Heart right ventricle (tissue), 16 donors: Measurements from ENCODE around the gene TNFRSF21. TPM values are rescaled to one million over a fixed set of nuclear protein-coding genes. Genes with fewer than 3 reads are reported as not detected.

Experiments used
- ATAC-seq, 8 donors: fragments of 200-7000 bp; cut with Tn5 transposase; one replicate each; pipeline ENCODE4 v1.9.1; 2020; ENCODE audit warnings: mild to moderate bottlenecking in 8 of 8, moderate library complexity in 8 of 8, moderate number of reproducible peaks in 1 of 8
- DNase-seq, 2 donors: peaks; one replicate each; pipeline ENCODE4 v3.0.0-alpha.2; 2020
- H3K27ac ChIP-seq, 10 donors: fragments of 200-600 bp; sonication (generic) in 2 of 10; one replicate each; pipeline versions ENCODE4 v1.5.0 to v1.8.0; 2020 to 2022; ENCODE audit warnings: mild to moderate bottlenecking in 3 of 10
- H3K27me3 ChIP-seq, 7 donors: fragments of 200-600 bp; one replicate each; pipeline ENCODE4 v1.8.0; 2021 to 2022; ENCODE audit warnings: mild to moderate bottlenecking in 2 of 7
- H3K36me3 ChIP-seq, 9 donors: fragments of 200-600 bp; sonication (generic) in 1 of 9; one replicate each; pipeline versions ENCODE4 v1.5.0 to v1.8.0; 2020 to 2022; ENCODE audit warnings: mild to moderate bottlenecking in 2 of 9
- H3K4me1 ChIP-seq, 9 donors: fragments of 200-600 bp; sonication (generic) in 1 of 9; one replicate each; pipeline versions ENCODE4 v1.5.0 to v1.8.0; 2020 to 2022; ENCODE audit warnings: mild to moderate bottlenecking in 4 of 9
- H3K4me3 ChIP-seq, 10 donors: fragments of 200-600 bp; sonication (generic) in 2 of 10; one replicate each; pipeline versions ENCODE4 v1.5.0 to v1.8.0; 2020 to 2022; ENCODE audit warnings: mild to moderate bottlenecking in 7 of 10, moderate library complexity in 2 of 10
- H3K9me3 ChIP-seq, 11 donors: fragments of 200-600 bp in 10 of 11; sonication (generic) in 2 of 11; one replicate each; pipeline versions ENCODE4 v1.5.0 to v1.8.0; 2013 to 2022; ENCODE audit warnings: mild to moderate bottlenecking in 2 of 11, control low read depth in 1 of 11, moderate library complexity in 1 of 11
- WGBS, 2 donors: extraction: QIAGEN DNeasy Blood & Tissue Kit; methylation state at CpG; one replicate each; pipeline ENCODE4 v1.1.7; 2013; ENCODE audit warnings: inconsistent platforms in 1 of 2; 5-methylcytosine and 5-hydroxymethylcytosine counted together
- intact Hi-C, 10 donors: fragments of 100-400 bp; cut with DNase I; formaldehyde crosslinking; loops; one replicate each; pipeline versions ENCODE4 v1.11.1 to v1.14.2; 2022
- polyA plus RNA-seq, 2 donors: library from polyadenylated mRNA; stranded (reverse); fragments of 200-250 nt; gene quantifications; one replicate each; pipeline ENCODE4 v1.2.3, GENCODE V29; 2013
- total RNA-seq, 10 donors: library from RNA; stranded (reverse); fragmentation: NEBNext Ultra II Directional in 3 of 10; extraction: Animal tissue kit (Norgen Biotek cat#: 25700) in 3 of 10; gene quantifications; one replicate each; pipeline versions ENCODE4 v1.2.1 to v1.2.4, GENCODE V29; 2021 to 2023
- TF ChIP-seq, protein P1 (sequence below), 9 donors: fragments of 200-600 bp; sonication (generic) in 2 of 9; IDR thresholded peaks; one replicate each; pipeline versions ENCODE4 v1.5.0 to v1.8.0; 2021 to 2022; ENCODE audit warnings: antibody characterized with exemption in 9 of 9, mild to moderate bottlenecking in 5 of 9, moderate library complexity in 1 of 9
- donor health status: Arrhythmogenic right ventricular cardiomyopathy.
- donor health status: ischemic (EF 13 %, LVEDD 7.1; RV severe dilation, severe dysfunction).
- donor health status: healthy with polysubstance abuse.
- donor health status: DM: no; HTN: yes; CAD: no.
- donor health status: DM: no; HTN: no; CAD: no.
- donor health status: ischemic (EF 25% LVEDD 6.9; RV normal size, moderate dysfunction).
- donor health status: ischemic (EF 25% LVEDD 5.7; RV mildly dilated, moderate dysfunction).
- donor health status: healthy.
- donor health status: DM: yes; HTN: yes; CAD: no.
- donor health status: Ischemic cardiomyopathy.
- donor health status: ischemic (EF 35%, LVEDD 5.7; RV mildly dilated, moderate dysfunction).
- donor health status: nonischemic (EF 11% LVEDD 7.7; RV severe dilation, severe dysfunction).
- donor health status: DM: yes; HTN: yes; CAD: no.
- donor health status: PGD.
- donor health status: ischemic (EF 29% LVEDD 5.4; RV normal size, mild dysfunction).
- donor health status: nonischemic (EF 23%, LVEDD 6.1; RV moderate dilation, normal function).

The TNFRSF21 gene
- total and polyA plus RNA-seq, 12 donors, result 3.8 to 12.8 (median 6.0) TPM

DNA sequence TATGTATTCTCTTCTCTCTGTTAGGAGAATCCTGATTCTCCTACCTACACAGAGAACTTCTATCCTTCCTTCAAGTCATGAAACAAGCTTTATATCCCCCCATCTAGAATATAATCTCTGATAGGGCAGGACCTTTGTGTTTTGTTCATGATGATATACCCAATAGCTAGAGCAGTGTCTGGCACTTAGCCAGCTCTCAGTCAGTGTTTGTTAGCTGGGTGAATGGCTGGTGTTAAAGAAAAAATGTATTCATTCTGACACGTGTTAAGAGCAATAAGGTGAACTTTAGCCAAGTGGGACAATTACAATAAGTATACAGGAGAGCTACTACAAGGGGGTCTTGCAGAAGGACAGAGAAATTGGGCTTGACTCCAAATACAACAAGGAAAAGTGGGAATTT, 34.3 kb upstream of the TNFRSF21 start:
- Histone ChIP-seq H3K4me3 (no peak overlapping the region), H3K9me3 (no peaks in the 10 kb centered on the region), H3K36me3 (no peaks in the 10 kb centered on the region), H3K27me3 (peaks cover 0 to 6% (median 0%) of the 10 kb centered on the region in 7 donors), H3K27ac (no peak overlapping the region), H3K4me1 (no peaks in the 10 kb centered on the region)
- DNase-seq, result no peak
- WGBS, 2 donors, result 17 to 20% methylated on average over 1 of the region's 1 CpG
- no peak for ATAC-seq
- TF ChIP-seq, protein P1, sequence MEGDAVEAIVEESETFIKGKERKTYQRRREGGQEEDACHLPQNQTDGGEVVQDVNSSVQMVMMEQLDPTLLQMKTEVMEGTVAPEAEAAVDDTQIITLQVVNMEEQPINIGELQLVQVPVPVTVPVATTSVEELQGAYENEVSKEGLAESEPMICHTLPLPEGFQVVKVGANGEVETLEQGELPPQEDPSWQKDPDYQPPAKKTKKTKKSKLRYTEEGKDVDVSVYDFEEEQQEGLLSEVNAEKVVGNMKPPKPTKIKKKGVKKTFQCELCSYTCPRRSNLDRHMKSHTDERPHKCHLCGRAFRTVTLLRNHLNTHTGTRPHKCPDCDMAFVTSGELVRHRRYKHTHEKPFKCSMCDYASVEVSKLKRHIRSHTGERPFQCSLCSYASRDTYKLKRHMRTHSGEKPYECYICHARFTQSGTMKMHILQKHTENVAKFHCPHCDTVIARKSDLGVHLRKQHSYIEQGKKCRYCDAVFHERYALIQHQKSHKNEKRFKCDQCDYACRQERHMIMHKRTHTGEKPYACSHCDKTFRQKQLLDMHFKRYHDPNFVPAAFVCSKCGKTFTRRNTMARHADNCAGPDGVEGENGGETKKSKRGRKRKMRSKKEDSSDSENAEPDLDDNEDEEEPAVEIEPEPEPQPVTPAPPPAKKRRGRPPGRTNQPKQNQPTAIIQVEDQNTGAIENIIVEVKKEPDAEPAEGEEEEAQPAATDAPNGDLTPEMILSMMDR (IDR thresholded peaks at IDR 0.05), result no peak
- intact Hi-C loops, result no loop called here

DNA sequence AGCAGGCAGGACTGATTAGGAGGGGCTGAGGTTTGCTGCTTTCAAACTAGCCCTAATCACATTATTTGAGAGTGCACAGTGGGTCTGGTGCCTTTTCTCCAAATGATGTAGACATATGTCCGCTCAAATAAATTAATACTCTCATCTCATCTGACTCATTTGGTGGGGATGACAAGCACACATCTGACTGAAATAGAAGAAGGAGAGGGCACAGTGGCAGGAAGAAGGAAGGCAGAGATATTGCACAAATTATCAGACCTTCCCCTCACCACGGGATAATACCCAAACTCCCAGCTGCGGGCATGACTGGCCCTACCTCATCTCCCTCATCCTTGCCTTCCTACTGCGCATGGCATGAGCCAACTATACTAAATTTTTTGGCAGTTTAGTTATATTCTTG, 33.9 kb upstream of the TNFRSF21 start:
- intact Hi-C loops, result no loop called here
- ATAC-seq, result no peak
- Histone ChIP-seq H3K9me3 (no peaks in the 10 kb centered on the region), H3K27ac (no peak overlapping the region), H3K4me3 (no peak overlapping the region), H3K4me1 (no peaks in the 10 kb centered on the region), H3K27me3 (peaks cover 0 to 6% (median 0%) of the 10 kb centered on the region in 7 donors), H3K36me3 (no peaks in the 10 kb centered on the region)
- no peak for DNase-seq
- TF ChIP-seq, protein P1 (IDR thresholded peaks at IDR 0.05), result no peak
- 59 to 75% methylated on average over 4 of the region's 4 CpGs for WGBS, 2 donors

DNA sequence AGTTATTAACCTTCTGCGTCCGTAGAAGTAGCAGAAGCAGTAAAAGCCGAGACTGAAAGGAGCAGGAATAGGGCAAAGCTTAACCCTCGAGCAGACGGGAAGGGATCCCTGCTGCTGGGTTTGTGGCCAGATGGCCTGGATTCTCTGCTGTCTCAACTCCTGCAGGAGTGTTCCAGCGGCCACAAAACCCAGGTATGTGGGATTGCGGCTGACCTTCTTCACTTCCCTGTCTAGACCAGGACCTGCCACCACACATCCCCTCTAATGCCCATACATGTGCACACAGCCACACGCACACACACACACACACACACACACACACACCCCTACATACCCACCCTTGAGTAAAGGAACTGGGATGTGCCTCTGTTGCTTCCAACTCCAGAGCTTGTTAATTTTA, 33.1 kb upstream of the TNFRSF21 start:
- no peak for DNase-seq
- intact Hi-C loops, result no loop called here
- no peaks in the 10 kb centered on the region for H3K9me3 ChIP-seq
- WGBS, 2 donors, result 73 to 85% methylated on average over 8 of the region's 8 CpGs
- H3K27me3 ChIP-seq, result peaks cover 0 to 6% (median 0%) of the 10 kb centered on the region in 7 donors
- ATAC-seq, result no peak
- H3K36me3 ChIP-seq, result no peaks in the 10 kb centered on the region
- H3K4me1 ChIP-seq, result no peaks in the 10 kb centered on the region
- no peak overlapping the region for H3K27ac ChIP-seq
- no peak overlapping the region for H3K4me3 ChIP-seq
- TF ChIP-seq, protein P1 (IDR thresholded peaks at IDR 0.05), result no peak

DNA sequence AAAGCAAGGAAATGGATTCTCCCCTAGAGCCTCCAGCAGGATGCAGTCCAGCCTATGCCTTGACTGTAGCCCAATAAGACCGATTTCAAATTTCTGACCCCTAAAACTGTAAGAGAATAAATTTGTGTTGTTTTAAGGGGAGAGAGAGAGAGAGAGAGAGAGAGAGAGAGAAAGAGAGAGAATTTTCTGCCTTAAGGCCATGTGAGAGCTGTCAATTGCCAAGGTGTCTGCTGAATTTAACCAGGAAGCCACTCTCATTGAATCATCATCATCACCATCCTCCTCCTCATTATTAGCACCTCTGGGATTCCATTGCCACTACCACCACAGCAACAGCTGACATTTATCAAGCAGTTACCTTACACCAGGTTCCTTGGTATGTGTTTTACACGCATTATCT, 27.8 kb upstream of the TNFRSF21 start:
- H3K4me1 ChIP-seq, result peaks cover 0 to 7% (median 0%) of the 10 kb centered on the region in 9 donors
- intact Hi-C loops, result no loop called here
- no peak for DNase-seq
- H3K4me3 ChIP-seq, result no peak overlapping the region
- H3K36me3 ChIP-seq, result no peaks in the 10 kb centered on the region
- ATAC-seq, result no peak
- no peaks in the 10 kb centered on the region for H3K27me3 ChIP-seq
- H3K27ac ChIP-seq, result no peak overlapping the region
- WGBS, 2 donors, result 87 to 88% methylated on average over 2 of the region's 2 CpGs
- peaks cover 0 to 10% (median 0%) of the 10 kb centered on the region in 11 donors for H3K9me3 ChIP-seq
- TF ChIP-seq, protein P1 (IDR thresholded peaks at IDR 0.05), result no peak
